GM20000 (cell line): ENCODE measurements around the gene NOG.
A peak's percentile ranks its signal among the peaks of the same experiment; 100 is the strongest.

Source experiments
- DNase-seq: peaks from one replicate; pipeline ENCODE4 v3.0.0; 2012; ENCODE audit warnings: low spot score
- TF ChIP-seq, protein P1 (sequence below): IDR thresholded peaks from 2 replicates; pipeline ENCODE4 v1.5.1; 2012; ENCODE audit warnings: mild to moderate bottlenecking, control low read depth; ENCODE audit errors: extremely low read depth, missing control alignments

NOG gene

DNA sequence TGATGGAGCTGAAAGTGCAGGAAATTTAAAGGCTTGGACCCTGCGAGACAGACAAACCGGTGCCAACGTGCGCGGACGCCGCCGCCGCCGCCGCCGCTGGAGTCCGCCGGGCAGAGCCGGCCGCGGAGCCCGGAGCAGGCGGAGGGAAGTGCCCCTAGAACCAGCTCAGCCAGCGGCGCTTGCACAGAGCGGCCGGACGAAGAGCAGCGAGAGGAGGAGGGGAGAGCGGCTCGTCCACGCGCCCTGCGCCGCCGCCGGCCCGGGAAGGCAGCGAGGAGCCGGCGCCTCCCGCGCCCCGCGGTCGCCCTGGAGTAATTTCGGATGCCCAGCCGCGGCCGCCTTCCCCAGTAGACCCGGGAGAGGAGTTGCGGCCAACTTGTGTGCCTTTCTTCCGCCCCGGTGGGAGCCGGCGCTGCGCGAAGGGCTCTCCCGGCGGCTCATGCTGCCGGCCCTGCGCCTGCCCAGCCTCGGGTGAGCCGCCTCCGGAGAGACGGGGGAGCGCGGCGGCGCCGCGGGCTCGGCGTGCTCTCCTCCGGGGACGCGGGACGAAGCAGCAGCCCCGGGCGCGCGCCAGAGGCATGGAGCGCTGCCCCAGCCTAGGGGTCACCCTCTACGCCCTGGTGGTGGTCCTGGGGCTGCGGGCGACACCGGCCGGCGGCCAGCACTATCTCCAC is at the start of gene NOG:
TSS of gene NOG (plus strand) at position 54 of the 674 bp plus-strand sequence. CDS start at position 579, 525 bp downstream.
- TF ChIP-seq, protein P1, sequence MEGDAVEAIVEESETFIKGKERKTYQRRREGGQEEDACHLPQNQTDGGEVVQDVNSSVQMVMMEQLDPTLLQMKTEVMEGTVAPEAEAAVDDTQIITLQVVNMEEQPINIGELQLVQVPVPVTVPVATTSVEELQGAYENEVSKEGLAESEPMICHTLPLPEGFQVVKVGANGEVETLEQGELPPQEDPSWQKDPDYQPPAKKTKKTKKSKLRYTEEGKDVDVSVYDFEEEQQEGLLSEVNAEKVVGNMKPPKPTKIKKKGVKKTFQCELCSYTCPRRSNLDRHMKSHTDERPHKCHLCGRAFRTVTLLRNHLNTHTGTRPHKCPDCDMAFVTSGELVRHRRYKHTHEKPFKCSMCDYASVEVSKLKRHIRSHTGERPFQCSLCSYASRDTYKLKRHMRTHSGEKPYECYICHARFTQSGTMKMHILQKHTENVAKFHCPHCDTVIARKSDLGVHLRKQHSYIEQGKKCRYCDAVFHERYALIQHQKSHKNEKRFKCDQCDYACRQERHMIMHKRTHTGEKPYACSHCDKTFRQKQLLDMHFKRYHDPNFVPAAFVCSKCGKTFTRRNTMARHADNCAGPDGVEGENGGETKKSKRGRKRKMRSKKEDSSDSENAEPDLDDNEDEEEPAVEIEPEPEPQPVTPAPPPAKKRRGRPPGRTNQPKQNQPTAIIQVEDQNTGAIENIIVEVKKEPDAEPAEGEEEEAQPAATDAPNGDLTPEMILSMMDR: no peak
- DNase-seq: peak; percentile 63

DNA sequence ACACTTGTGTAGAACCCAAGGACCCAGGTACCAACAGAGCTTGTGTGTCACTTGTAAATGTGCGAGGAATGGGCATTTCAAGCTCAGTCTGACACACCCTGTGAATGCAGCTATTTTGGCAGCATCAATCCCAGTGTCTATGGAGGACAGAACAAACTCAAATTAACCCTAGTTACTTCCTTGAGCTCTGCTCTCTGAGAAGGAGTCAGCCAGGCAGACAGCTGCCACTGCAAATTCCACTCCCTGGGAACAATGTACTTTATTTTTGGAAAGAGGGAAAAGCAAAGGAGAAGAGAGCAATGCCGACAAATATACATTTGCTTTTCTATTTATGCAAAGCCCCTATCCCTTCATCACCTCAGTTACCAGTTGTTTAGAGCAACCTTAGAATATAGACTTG is 48.4 kb upstream of the NOG start:
- DNase-seq: no peak
- TF ChIP-seq, protein P1: no peak

DNA sequence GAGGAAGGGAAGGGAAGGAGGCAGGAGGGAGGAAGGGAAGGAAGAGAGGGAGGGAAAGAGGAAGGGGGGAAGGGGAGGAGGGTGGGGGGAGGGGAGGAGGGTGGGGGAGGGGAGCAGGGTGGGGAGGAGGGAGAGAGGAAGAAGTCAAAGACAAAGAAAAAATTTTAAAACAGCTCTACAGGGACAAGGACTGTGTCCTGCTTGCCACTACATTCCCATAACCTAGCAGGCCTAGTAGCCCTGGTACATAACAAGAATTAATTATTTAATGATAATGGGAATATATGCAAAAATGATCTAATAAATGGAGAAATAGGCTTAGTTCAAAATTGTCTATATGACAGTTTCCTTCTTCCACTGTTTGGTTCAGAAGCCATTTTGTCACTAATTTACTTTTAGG is 47.6 kb upstream of the NOG start:
- TF ChIP-seq, protein P1: no peak

DNA sequence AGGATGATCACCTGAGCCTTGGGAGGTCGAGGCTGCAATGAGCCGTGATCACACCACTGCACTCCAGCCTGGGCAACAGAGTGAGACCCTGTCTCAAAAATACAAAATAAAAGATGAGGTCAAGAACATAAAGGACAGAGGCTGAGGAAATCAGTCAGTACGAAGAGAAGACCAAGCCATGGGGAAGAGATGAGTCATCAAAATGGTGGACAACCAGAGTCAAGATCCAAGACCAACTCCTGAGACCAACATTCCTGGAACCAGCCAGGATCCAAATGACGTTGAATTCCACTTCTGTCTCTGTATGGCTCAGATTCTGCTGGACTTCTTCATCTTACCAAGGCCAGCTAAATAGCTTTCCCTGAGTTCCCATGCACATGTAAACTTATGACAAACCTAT is 44.8 kb upstream of the NOG start:
- DNase-seq: no peak
- TF ChIP-seq, protein P1: no peak

More for the DNA sequence above, 47.6 kb upstream of the NOG start:
- DNase-seq: no peak

DNA sequence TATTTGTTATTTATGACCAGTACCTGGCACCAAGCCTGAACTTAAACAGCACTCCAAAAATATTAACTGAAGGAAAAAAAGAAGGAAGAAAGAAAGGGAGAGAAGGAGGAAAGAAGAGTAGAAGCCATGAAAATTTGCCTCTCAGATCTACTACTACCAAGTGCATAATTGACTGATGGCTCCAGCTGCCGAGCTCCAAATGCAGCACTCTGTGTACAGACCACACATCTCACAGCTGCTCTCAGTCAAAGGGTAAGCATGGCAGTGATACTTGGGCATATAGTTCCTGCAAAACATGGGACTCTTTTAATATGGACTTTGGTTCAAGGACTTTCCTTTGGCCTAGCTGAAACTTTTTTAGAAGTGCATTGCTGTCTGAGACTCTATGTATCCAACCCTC is 44.0 kb upstream of the NOG start:
- TF ChIP-seq, protein P1: no peak
- no peak for DNase-seq

DNA sequence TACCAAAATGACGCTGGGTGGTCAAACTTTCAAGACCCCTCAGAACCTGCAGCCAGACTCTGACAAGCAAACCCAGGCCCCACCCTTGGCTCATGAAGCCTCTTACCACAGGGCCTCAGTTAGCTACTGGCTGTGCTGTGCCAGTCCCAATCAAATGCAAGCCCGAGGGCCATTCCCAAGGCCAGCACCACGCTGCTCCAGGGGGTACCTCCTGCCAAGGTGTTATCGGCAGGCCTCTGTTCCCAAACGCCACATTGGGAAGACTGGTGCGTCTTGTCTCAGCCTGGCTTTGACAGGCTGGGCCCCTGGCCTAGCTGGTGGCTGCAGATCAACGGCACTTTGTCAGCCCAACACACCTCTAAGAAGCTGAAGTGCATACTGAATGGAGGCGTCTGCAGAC is 35.8 kb upstream of the NOG start:
- TF ChIP-seq, protein P1: no peak
- no peak for DNase-seq

DNA sequence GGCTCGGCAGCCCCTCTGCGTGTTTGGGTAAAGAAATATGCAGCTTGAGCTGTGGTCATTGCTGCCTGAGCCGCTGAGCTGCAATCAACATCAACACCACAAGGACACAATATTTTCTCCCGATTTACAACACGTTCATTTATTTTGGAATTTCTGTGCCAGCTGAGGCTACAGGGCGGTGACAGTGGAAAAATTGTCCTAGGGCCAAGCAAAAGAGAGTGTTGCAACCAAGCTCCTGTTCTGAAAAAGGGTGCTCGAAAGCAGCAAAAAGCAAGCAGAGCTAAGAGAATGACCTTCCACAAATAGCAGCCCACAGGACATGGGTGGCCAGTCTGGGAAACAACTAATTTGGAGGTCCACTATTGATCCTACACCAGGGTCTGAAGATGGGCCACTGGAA is 35.4 kb upstream of the NOG start:
- no peak for DNase-seq
- TF ChIP-seq, protein P1: no peak
